OCI-LY7 (cell line): ENCODE results near the gene DNM3. TPM values are rescaled to one million over a fixed set of nuclear protein-coding genes. Genes with fewer than 3 reads are reported as not detected.
"Not testable (repeated sequence)": the region's sequence is repeated elsewhere in the genome, so short reads cannot be mapped to it uniquely, and the experiment has no call there.

Experiments
- BruUV-seq: library from RNA; stranded (reverse); fragments of 400-500 nt; replicated peaks from 2 replicates; lab custom pipeline; 2021; lab: Mats Ljungman, UMichigan
- CTCF ChIA-PET: fragments of 300-600 bp; sonication (Branson Sonifier 250); formaldehyde crosslinking; loops from one replicate; lab custom pipeline; 2022; ENCODE audit warnings: antibody characterized with exemption; ENCODE audit not compliant: unreplicated experiment; lab: Charles Lee
- POLR2A ChIA-PET: fragments of 300-600 bp; sonication (Branson Sonifier 250); formaldehyde crosslinking; loops from one replicate; lab custom pipeline; 2022; ENCODE audit warnings: antibody characterized with exemption; lab: Charles Lee
- DNase-seq: peaks from one replicate; pipeline ENCODE4 v3.0.0-alpha.2; 2015; ENCODE audit warnings: low spot score
- H2AFZ ChIP-seq: fragments of 200-600 bp; sonication (generic), shearing (Covaris generic); 2 replicates; pipeline ENCODE4 v1.6.1; 2014; ENCODE audit warnings: mild to moderate bottlenecking, antibody characterized with exemption, low read length, moderate library complexity
- H3K27ac ChIP-seq: fragments of 200-600 bp; sonication (generic); 2 replicates; pipeline ENCODE4 v1.5.1; 2014; ENCODE audit warnings: mixed run types, low read depth, mild to moderate bottlenecking, moderate library complexity, low read length, inconsistent platforms; ENCODE audit not compliant: poor library complexity, severe bottlenecking
- H3K36me3 ChIP-seq: fragments of 200-600 bp; sonication (generic); 2 replicates; pipeline ENCODE4 v1.6.1; 2014; ENCODE audit warnings: mild to moderate bottlenecking, antibody characterized with exemption, low read length, moderate library complexity, mixed read lengths; ENCODE audit not compliant: insufficient read depth
- H3K4me1 ChIP-seq: fragments of 200-600 bp; sonication (generic); 2 replicates; pipeline ENCODE4 v1.5.1; 2014; ENCODE audit warnings: mild to moderate bottlenecking, low read length; ENCODE audit not compliant: insufficient read depth, poor library complexity, severe bottlenecking
- H3K4me2 ChIP-seq: fragments of 200-600 bp; sonication (generic); 2 replicates; pipeline ENCODE4 v1.6.1; 2014; ENCODE audit warnings: mild to moderate bottlenecking, low read length
- H3K4me3 ChIP-seq: fragments of 200-600 bp; sonication (generic); 2 replicates; pipeline ENCODE4 v1.5.1; 2014; ENCODE audit warnings: mild to moderate bottlenecking, low read depth, low read length; ENCODE audit not compliant: poor library complexity, severe bottlenecking
- H3K79me2 ChIP-seq: fragments of 200-600 bp; sonication (generic); 2 replicates; pipeline ENCODE4 v1.6.1; 2016; ENCODE audit warnings: low read depth, mild to moderate bottlenecking, low read length, moderate library complexity, mixed read lengths; ENCODE audit not compliant: insufficient read depth
- H3K9me2 ChIP-seq: fragments of 200-600 bp; sonication (generic); 2 replicates; pipeline ENCODE4 v1.6.1; 2016; ENCODE audit warnings: mild to moderate bottlenecking, low read length, mixed read lengths; ENCODE audit not compliant: insufficient read depth
- H3K9me3 ChIP-seq: fragments of 200-600 bp; sonication (generic); 2 replicates; pipeline ENCODE4 v1.6.1; 2014; ENCODE audit warnings: mild to moderate bottlenecking, mixed run types, low read length, mixed read lengths
- H4K20me1 ChIP-seq: fragments of 200-600 bp; sonication (generic); 2 replicates; pipeline ENCODE4 v1.6.1; 2014; ENCODE audit warnings: mild to moderate bottlenecking, antibody characterized with exemption, low read length, moderate library complexity, mixed read lengths; ENCODE audit not compliant: insufficient read depth
- CTCF ChIP-seq: fragments of 200-600 bp; sonication (generic); conservative IDR thresholded peaks from 2 replicates; pipeline ENCODE4 v1.5.1; 2014; ENCODE audit warnings: mild to moderate bottlenecking, antibody characterized with exemption, low read length, moderate library complexity, mixed read lengths
- EZH2phosphoT487 ChIP-seq: fragments of 200-600 bp; sonication (generic); IDR thresholded peaks from 2 replicates; pipeline ENCODE4 v1.6.1; 2018; ENCODE audit warnings: low read depth, borderline replicate concordance, mild to moderate bottlenecking, mixed run types, antibody characterized with exemption, low read length, moderate library complexity, mixed read lengths
- intact Hi-C: fragments of 100-400 bp; cut with micrococcal nuclease; formaldehyde crosslinking; loops from one replicate; pipeline ENCODE4 v1.10.0; 2022; ENCODE audit not compliant: unreplicated experiment
- total RNA-seq, 2 experiments: library from RNA; depleted of rRNA in 1 of 2; stranded (reverse); fragments of >200 nt in 1 of 2; shearing (Covaris generic) in 1 of 2; gene quantifications; 2 replicates each; pipeline ENCODE4 v1.2.3, GENCODE V29; 2014 to 2022

Gene DNM3
- total RNA-seq, 2 experiments from 2014 or later: 0.47 to 0.61 TPM

- Histone ChIP-seq H3K4me1 (no peaks in the 10 kb centered on the region), H3K9me2 (no peaks in the 10 kb centered on the region), H2AFZ (no peak overlapping the region), H3K27ac (no peak overlapping the region), H3K4me3 (no peak overlapping the region), H4K20me1 (no peaks in the 10 kb centered on the region), H3K36me3 (no peaks in the 10 kb centered on the region), H3K79me2 (no peaks in the 10 kb centered on the region), H3K4me2 (no peak overlapping the region), H3K9me3 (no peaks in the 10 kb centered on the region)
- TF ChIP-seq EZH2phosphoT487: no peak
- no peak for TF ChIP-seq CTCF
- CTCF ChIA-PET: no interaction called here
- no peak for DNase-seq
- BruUV-seq: no TSS peak
- intact Hi-C loops: no loop called here
- POLR2A ChIA-PET: interaction anchor here (0.6 kb wide), 1 partner anchor 87 kb away, joined by 5 read pairs; no protein-coding TSS in a partner anchor
These were observed 210.6 kb downstream of the DNM3 start for GRCh38 chr1:172051898-172052297.

GRCh38 chr1:172054172-172054571 is 212.9 kb downstream of the DNM3 start:
- CTCF ChIA-PET: no interaction called here
- Histone ChIP-seq H3K4me1 (no peaks in the 10 kb centered on the region), H3K9me3 (no peaks in the 10 kb centered on the region), H3K36me3 (no peaks in the 10 kb centered on the region), H4K20me1 (no peaks in the 10 kb centered on the region), H3K4me3 (no peak overlapping the region), H3K9me2 (no peaks in the 10 kb centered on the region), H3K27ac (no peak overlapping the region), H3K4me2 (no peak overlapping the region), H2AFZ (no peak overlapping the region), H3K79me2 (no peaks in the 10 kb centered on the region)
- TF ChIP-seq CTCF (no peak), EZH2phosphoT487 (no peak)
- POLR2A ChIA-PET: interaction anchor here (0.6 to 0.7 kb wide), 2 partner anchors 49 to 776 kb away, joined by 3 read pairs; no protein-coding TSS in a partner anchor
- BruUV-seq: no TSS peak
- DNase-seq: no peak
- intact Hi-C loops: no loop called here

- H2AFZ ChIP-seq, intact Hi-C loops, H3K4me1 ChIP-seq, H3K9me3 ChIP-seq, BruUV-seq, H3K4me3 ChIP-seq, H3K79me2 ChIP-seq, H3K27ac ChIP-seq, H3K36me3 ChIP-seq, DNase-seq, POLR2A ChIA-PET, H3K4me2 ChIP-seq, CTCF ChIA-PET, H4K20me1 ChIP-seq, H3K9me2 ChIP-seq: not testable (repeated sequence)
These were observed 214.6 kb downstream of the DNM3 start for GRCh38 chr1:172055816-172056419.
